H1 (cell line): ENCODE data around the gene SPEN. TPM values are rescaled to one million over a fixed set of nuclear protein-coding genes. Genes with fewer than 3 reads are reported as not detected.

Experiments used
- CTCF ChIA-PET: fragments of 300-600 bp; sonication (Branson Sonifier 250); formaldehyde crosslinking; loops from one replicate; lab custom pipeline; 2021; ENCODE audit not compliant: partially characterized antibody; lab: Charles Lee
- POLR2A ChIA-PET: fragments of 300-600 bp; sonication (Branson Sonifier 250); formaldehyde crosslinking; loops from one replicate; lab custom pipeline; 2021; ENCODE audit warnings: inconsistent platforms; ENCODE audit not compliant: partially characterized antibody; lab: Charles Lee
- DNase-seq, 2 experiments: peaks; one replicate each; pipeline versions ENCODE4 v3.0.0 to v3.0.0-alpha.2; 2010 to 2022; ENCODE audit warnings: low spot score in 2 of 2, low read depth in 1 of 2, mixed read lengths in 1 of 2
- FAIRE-seq: peaks from 2 replicates; lab custom pipeline; 2011; peaks lifted over from hg19 to GRCh38; lab: Jason Lieb, UNC
- H2AFZ ChIP-seq: 2 replicates; pipeline ENCODE4 v1.8.1; 2012; ENCODE audit warnings: low read length, inconsistent platforms
- H2AK5ac ChIP-seq: 2 replicates; pipeline ENCODE4 v1.6.1; 2013; ENCODE audit warnings: low read depth, low read length
- H2BK120ac ChIP-seq: replicated peaks from 2 replicates; pipeline ENCODE3; 2013; ENCODE audit warnings: low read depth, low read length, inconsistent platforms
- H2BK12ac ChIP-seq: 2 replicates; pipeline ENCODE4 v1.6.1; 2013; ENCODE audit warnings: low read depth, low read length
- H2BK15ac ChIP-seq: 2 replicates; pipeline ENCODE4 v1.6.1; 2013; ENCODE audit warnings: low read length
- H2BK20ac ChIP-seq: 2 replicates; pipeline ENCODE4 v1.6.1; 2013; ENCODE audit warnings: low read length
- H2BK5ac ChIP-seq: 2 replicates; pipeline ENCODE4 v1.6.1; 2013; ENCODE audit warnings: low read depth, low read length
- H3K14ac ChIP-seq: 2 replicates; pipeline ENCODE4 v1.6.1; 2013; ENCODE audit warnings: inconsistent platforms; ENCODE audit not compliant: insufficient read length
- H3K18ac ChIP-seq: 2 replicates; pipeline ENCODE4 v1.6.1; 2013; ENCODE audit warnings: low read length; ENCODE audit errors: extremely low read depth
- H3K23ac ChIP-seq: 2 replicates; pipeline ENCODE4 v1.6.1; 2013; ENCODE audit warnings: inconsistent platforms; ENCODE audit not compliant: insufficient read length
- H3K23me2 ChIP-seq: 2 replicates; pipeline ENCODE4 v1.6.1; 2013; ENCODE audit warnings: low read depth, low read length
- H3K27ac ChIP-seq: 2 replicates; pipeline ENCODE4 v1.6.1; 2011; ENCODE audit warnings: low read depth, low read length, inconsistent platforms
- H3K27me3 ChIP-seq, 4 experiments: replicated peaks in 1 of 4; 1 replicate in 1 of 4; 2 replicates in 3 of 4; pipeline versions ENCODE4 v1.6.1 to v1.8.1; 2011 to 2013; ENCODE audit warnings: low read length in 3 of 4, mild to moderate bottlenecking in 3 of 4, inconsistent platforms in 2 of 4, mixed read lengths in 2 of 4, moderate library complexity in 1 of 4; ENCODE audit not compliant: control insufficient read depth in 3 of 4, insufficient read depth in 3 of 4; ENCODE audit errors: extremely low read depth in 1 of 4
- H3K36me3 ChIP-seq, 4 experiments: 2 replicates each; pipeline versions ENCODE4 v1.6.1 to v1.8.1; 2011 to 2013; ENCODE audit warnings: mild to moderate bottlenecking in 4 of 4, low read length in 3 of 4, moderate library complexity in 2 of 4, control low read depth in 1 of 4, inconsistent platforms in 1 of 4; ENCODE audit not compliant: insufficient read depth in 4 of 4, control insufficient read depth in 2 of 4
- H3K4ac ChIP-seq: replicated peaks from 2 replicates; pipeline ENCODE3; 2013; ENCODE audit warnings: low read length, low read depth, mixed read lengths, inconsistent platforms; ENCODE audit not compliant: insufficient read length
- H3K4me1 ChIP-seq, 4 experiments: replicated peaks in 1 of 4; 1 replicate in 1 of 4; 2 replicates in 3 of 4; pipeline versions ENCODE4 v1.6.1 to v1.8.1; 2011 to 2013; ENCODE audit warnings: low read length in 3 of 4, inconsistent platforms in 2 of 4, mixed read lengths in 1 of 4; ENCODE audit not compliant: insufficient read depth in 4 of 4, control insufficient read depth in 3 of 4
- H3K4me2 ChIP-seq, 2 experiments: 2 replicates each; pipeline versions ENCODE4 v1.6.1 to v1.8.1; 2011 to 2013; ENCODE audit warnings: low read depth in 2 of 2, low read length in 2 of 2, control low read depth in 1 of 2, inconsistent platforms in 1 of 2, mild to moderate bottlenecking in 1 of 2; ENCODE audit not compliant: insufficient read depth in 1 of 2
- H3K4me3 ChIP-seq, 4 experiments: fragments of 200-600, 300-600 bp in 1 of 4; sonication (generic), shearing (Covaris generic), sonication (Bioruptor Twin) in 1 of 4; 2 replicates each; pipeline versions ENCODE4 v1.5.1 to v1.8.1; 2011 to 2016; ENCODE audit warnings: low read length in 4 of 4, low read depth in 3 of 4, control low read depth in 2 of 4, inconsistent platforms in 2 of 4, mild to moderate bottlenecking in 2 of 4, mixed read lengths in 1 of 4, moderate library complexity in 1 of 4; ENCODE audit not compliant: insufficient read depth in 2 of 4; ENCODE audit errors: extremely low read depth in 1 of 4
- H3K56ac ChIP-seq: replicated peaks from 2 replicates; pipeline ENCODE3; 2013; ENCODE audit warnings: low read depth, mild to moderate bottlenecking, mixed read lengths, low read length, inconsistent platforms; ENCODE audit not compliant: insufficient read length
- H3K79me1 ChIP-seq: 2 replicates; pipeline ENCODE4 v1.6.1; 2013; ENCODE audit warnings: low read depth, low read length, control low read depth
- H3K79me2 ChIP-seq, 2 experiments: 2 replicates each; pipeline versions ENCODE4 v1.6.1 to v1.8.1; 2012 to 2013; ENCODE audit warnings: low read length in 2 of 2, mild to moderate bottlenecking in 2 of 2, inconsistent platforms in 1 of 2; ENCODE audit not compliant: insufficient read depth in 2 of 2, control insufficient read depth in 1 of 2
- H3K9ac ChIP-seq, 4 experiments: replicated peaks in 1 of 4; 1 replicate in 1 of 4; 2 replicates in 3 of 4; pipeline versions ENCODE4 v1.6.1 to v1.8.1; 2011 to 2013; ENCODE audit warnings: low read depth in 3 of 4, low read length in 3 of 4, control low read depth in 2 of 4, mild to moderate bottlenecking in 2 of 4, moderate library complexity in 2 of 4, inconsistent platforms in 1 of 4; ENCODE audit errors: extremely low read depth in 1 of 4
- H3K9me3 ChIP-seq, 2 experiments: 2 replicates each; pipeline versions ENCODE4 v1.6.1 to v1.8.1; 2012 to 2013; ENCODE audit warnings: mild to moderate bottlenecking in 2 of 2, moderate library complexity in 2 of 2, control low read depth in 1 of 2, inconsistent platforms in 1 of 2, low read depth in 1 of 2, low read length in 1 of 2, mixed read lengths in 1 of 2; ENCODE audit not compliant: insufficient read depth in 2 of 2
- H4K20me1 ChIP-seq, 2 experiments: replicated peaks in 1 of 2; 2 replicates each; pipeline versions ENCODE3 to v1.8.1; 2011 to 2013; ENCODE audit warnings: inconsistent platforms in 2 of 2, low read length in 2 of 2, mild to moderate bottlenecking in 1 of 2; ENCODE audit not compliant: insufficient read depth in 2 of 2, control insufficient read depth in 1 of 2
- H4K5ac ChIP-seq: 2 replicates; pipeline ENCODE4 v1.6.1; 2013; ENCODE audit warnings: low read length, low read depth, mixed read lengths, inconsistent platforms; ENCODE audit not compliant: insufficient read length
- H4K8ac ChIP-seq: 2 replicates; pipeline ENCODE4 v1.8.0; 2013; ENCODE audit warnings: mild to moderate bottlenecking, moderate library complexity, low read length, inconsistent platforms; ENCODE audit not compliant: insufficient read depth; ENCODE audit errors: extremely low read depth
- H4K91ac ChIP-seq: replicated peaks from 2 replicates; pipeline ENCODE3; 2013; ENCODE audit warnings: low read length, mixed read lengths, inconsistent platforms; ENCODE audit not compliant: insufficient read length
- MAX ChIP-seq: IDR thresholded peaks from 2 replicates; pipeline ENCODE4 v1.6.1; 2012; ENCODE audit warnings: inconsistent platforms
- NANOG ChIP-seq: IDR thresholded peaks from 2 replicates; pipeline ENCODE4 v1.6.1; 2011; ENCODE audit warnings: low read length, low read depth, mild to moderate bottlenecking, inconsistent platforms; ENCODE audit not compliant: insufficient read depth, poor library complexity, severe bottlenecking
- POLR2A ChIP-seq, 2 experiments: IDR thresholded peaks; 1 replicate in 1 of 2; 2 replicates in 1 of 2; pipeline ENCODE4 v1.6.1; 2011; ENCODE audit warnings: low read depth in 2 of 2, low read length in 2 of 2, mild to moderate bottlenecking in 2 of 2; ENCODE audit errors: control extremely low read depth in 1 of 2
- RBBP5 ChIP-seq: IDR thresholded peaks from 2 replicates; pipeline ENCODE4 v1.7.1; 2012; ENCODE audit warnings: low read depth, mild to moderate bottlenecking, inconsistent platforms, low read length, moderate library complexity, borderline replicate concordance
- RFX5 ChIP-seq: IDR thresholded peaks from 2 replicates; pipeline ENCODE4 v1.6.1; 2011; ENCODE audit warnings: low read depth, low read length, improper control_type of control experiment, borderline replicate concordance
- RNF2 ChIP-seq: fragments of 200-900, 300-1000 bp; sonication (generic); IDR thresholded peaks from 2 replicates; pipeline ENCODE4 v1.7.1; 2016; ENCODE audit warnings: borderline replicate concordance, low read depth, mild to moderate bottlenecking, antibody characterized with exemption, low read length; ENCODE audit not compliant: poor library complexity, severe bottlenecking; ENCODE audit errors: missing control alignments
- SP1 ChIP-seq: IDR thresholded peaks from 2 replicates; pipeline ENCODE4 v1.6.1; 2011; ENCODE audit warnings: low read depth, low read length
- SUZ12 ChIP-seq: fragments of 200-600 bp; sonication (generic); IDR thresholded peaks from 2 replicates; pipeline ENCODE4 v1.6.1; 2012; ENCODE audit warnings: mild to moderate bottlenecking, inconsistent platforms, low read length, moderate library complexity, mixed read lengths
- TCF12 ChIP-seq: IDR thresholded peaks from 2 replicates; pipeline ENCODE4 v1.6.1; 2011; ENCODE audit warnings: low read depth, mild to moderate bottlenecking, low read length
- ZNF274 ChIP-seq: IDR thresholded peaks from 2 replicates; pipeline ENCODE4 v1.7.0; 2012; ENCODE audit warnings: low read length, borderline replicate concordance; ENCODE audit errors: extremely low read depth
- polyA plus RNA-seq, 7 experiments: library from polyadenylated mRNA; depleted of rRNA in 3 of 7; stranded (reverse) in 5 of 7; unstranded in 2 of 7; fragments of >200 nt in 5 of 7; fragments of 200-250 nt in 2 of 7; gene quantifications; 1 replicate in 5 of 7; 2 replicates in 1 of 7; 4 replicates in 1 of 7; pipeline versions ENCODE4 v1.2.1 to v1.2.3, GENCODE V29; 2011 to 2013; ENCODE audit warnings: missing spikeins in 2 of 7, mixed read lengths in 2 of 7
- total RNA-seq: library from RNA; stranded (reverse); fragmentation: NEBNext Ultra II Directional; extraction: Animal tissue kit (Norgen Biotek cat#: 25700); gene quantifications from 2 replicates; pipeline ENCODE4 v1.2.1, GENCODE V29; 2021
- TF ChIP-seq, protein P1 (sequence below): IDR thresholded peaks from 2 replicates; pipeline ENCODE4 v1.6.1; 2012; ENCODE audit warnings: inconsistent platforms
- TF ChIP-seq, protein P2 (sequence below): IDR thresholded peaks from 2 replicates; pipeline ENCODE4 v1.6.1; 2011; ENCODE audit warnings: low read depth, mild to moderate bottlenecking, low read length; ENCODE audit not compliant: insufficient read depth

The SPEN gene
- total and polyA plus RNA-seq, 2 of the 8 experiments (the other 6 are each of a cell fraction or from before 2014, with no cell fraction given): 12.5 to 52.1 TPM

GRCh38 chr1:15895233-15895632 lies 47.7 kb downstream of the SPEN start:
- H3K4me2 ChIP-seq: no peak overlapping the region
- no peak overlapping the region for H3K4me3 ChIP-seq
- CTCF ChIA-PET: interaction anchor here (0.6 to 1.7 kb wide), 4 partner anchors 11 to 139 kb away, joined by 3 to 6 read pairs (median 3); no protein-coding TSS in a partner anchor
- H4K5ac ChIP-seq: no peak overlapping the region
- H3K18ac ChIP-seq: no peak overlapping the region
- FAIRE-seq: no peak
- no peaks in the 10 kb centered on the region; the same call in 1 of the 2 replicates for H3K79me1 ChIP-seq
- no peaks in the 10 kb centered on the region for H3K27me3 ChIP-seq
- no peak overlapping the region for H3K27ac ChIP-seq
- no peak overlapping the region for H3K9ac ChIP-seq
- H3K9me3 ChIP-seq: no peaks in the 10 kb centered on the region
- no peak overlapping the region for H4K8ac ChIP-seq
- H3K23ac ChIP-seq: no peak overlapping the region
- H3K56ac ChIP-seq: no peak overlapping the region
- no peak overlapping the region for H3K4ac ChIP-seq
- H2BK120ac ChIP-seq: no peak overlapping the region
- no peak overlapping the region for H2AFZ ChIP-seq
- no peak overlapping the region for H2BK12ac ChIP-seq
- no peak overlapping the region for H2BK5ac ChIP-seq
- no peak overlapping the region for H2BK20ac ChIP-seq
- H3K23me2 ChIP-seq: no peaks in the 10 kb centered on the region
- no peak overlapping the region for H3K14ac ChIP-seq
- H2BK15ac ChIP-seq: no peak overlapping the region
- H3K79me2 ChIP-seq: peaks cover 3 to 88% of the 10 kb centered on the region in 2 experiments; a peak in 3 of 4 replicates
- no peak overlapping the region for H4K91ac ChIP-seq
- H2AK5ac ChIP-seq: no peak overlapping the region
- no peak for DNase-seq
- no peaks in the 10 kb centered on the region; a peak in 1 of 7 replicates for H3K4me1 ChIP-seq
- POLR2A ChIA-PET: interaction anchor here (1.2 kb wide), 1 partner anchor 46 kb away, joined by 6 read pairs; no protein-coding TSS in a partner anchor
- H4K20me1 ChIP-seq: peaks cover 0 to 4% of the 10 kb centered on the region in 2 experiments
- H3K36me3 ChIP-seq: 0 out of 8 replicates have a peak, but pooled peaks cover 0 to 3% (median 0%) of the 10 kb centered on the region in 4 experiments
- TF ChIP-seq RBBP5: no peak
- TF ChIP-seq TCF12: no peak
- TF ChIP-seq RFX5: no peak
- TF ChIP-seq ZNF274: no peak
- TF ChIP-seq SP1: no peak
- no peak for TF ChIP-seq POLR2A (IDR thresholded peaks at IDR 0.05; ENCODE audit: control extremely low read depth in 1 of 2, low read depth in 2 of 2, low read length in 2 of 2)
- TF ChIP-seq, protein P1, sequence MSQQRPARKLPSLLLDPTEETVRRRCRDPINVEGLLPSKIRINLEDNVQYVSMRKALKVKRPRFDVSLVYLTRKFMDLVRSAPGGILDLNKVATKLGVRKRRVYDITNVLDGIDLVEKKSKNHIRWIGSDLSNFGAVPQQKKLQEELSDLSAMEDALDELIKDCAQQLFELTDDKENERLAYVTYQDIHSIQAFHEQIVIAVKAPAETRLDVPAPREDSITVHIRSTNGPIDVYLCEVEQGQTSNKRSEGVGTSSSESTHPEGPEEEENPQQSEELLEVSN: no peak
- no peak for TF ChIP-seq SUZ12
- TF ChIP-seq, protein P2, sequence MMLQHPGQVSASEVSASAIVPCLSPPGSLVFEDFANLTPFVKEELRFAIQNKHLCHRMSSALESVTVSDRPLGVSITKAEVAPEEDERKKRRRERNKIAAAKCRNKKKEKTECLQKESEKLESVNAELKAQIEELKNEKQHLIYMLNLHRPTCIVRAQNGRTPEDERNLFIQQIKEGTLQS: no peak
- TF ChIP-seq RNF2: no peak
- TF ChIP-seq MAX: no peak
- no peak for TF ChIP-seq NANOG
